T follicular helper cell (primary cell): ENCODE results near the gene UBE2K.
A peak's percentile ranks its signal among the peaks of the same experiment; 100 is the strongest.
"Not testable (repeated sequence)": the region's sequence is repeated elsewhere in the genome, so short reads cannot be mapped to it uniquely, and the experiment has no call there.

Source experiments
- DNase-seq: peaks from one replicate; pipeline ENCODE4 v3.0.0-alpha.2; 2020; ENCODE audit warnings: low read depth

UBE2K gene

GRCh38 chr4:39689970-39690369, 8.0 kb upstream of the UBE2K start:
- DNase-seq: no peak

- peak; percentile 28 for DNase-seq
These were observed 581 bp downstream of the UBE2K start for GRCh38 chr4:39698424-39699009.

- DNase-seq: no peak
These were observed 1.9 kb downstream of the UBE2K start for GRCh38 chr4:39699687-39700409.

- DNase-seq: no peak
These were observed 2.6 kb downstream of the UBE2K start for GRCh38 chr4:39700554-39700953.

GRCh38 chr4:39702716-39703115, 4.8 kb downstream of the UBE2K start:
- DNase-seq: no peak

- not testable (repeated sequence) for DNase-seq
These were observed 6.9 kb downstream of the UBE2K start for GRCh38 chr4:39704789-39705188.

GRCh38 chr4:39706334-39706733, 8.4 kb downstream of the UBE2K start:
- DNase-seq: no peak

- DNase-seq: no peak
These were observed 9.0 kb downstream of the UBE2K start for GRCh38 chr4:39706741-39707511.

GRCh38 chr4:39710098-39710896, 12.4 kb downstream of the UBE2K start:
- no peak for DNase-seq

GRCh38 chr4:39712819-39713607, 15.1 kb downstream of the UBE2K start:
- DNase-seq: no peak

- DNase-seq: no peak
These were observed 15.8 kb downstream of the UBE2K start for GRCh38 chr4:39713691-39714090.

- DNase-seq: no peak
These were observed 16.2 kb downstream of the UBE2K start for GRCh38 chr4:39714166-39714565.

GRCh38 chr4:39715788-39716187, 17.9 kb downstream of the UBE2K start:
- no peak for DNase-seq

- no peak for DNase-seq
These were observed 18.4 kb downstream of the UBE2K start for GRCh38 chr4:39716356-39716755.

- DNase-seq: not testable (repeated sequence)
These were observed 19.8 kb downstream of the UBE2K start for GRCh38 chr4:39717743-39718142.

GRCh38 chr4:39718366-39719323, 20.7 kb downstream of the UBE2K start:
- DNase-seq: no peak

GRCh38 chr4:39719804-39720580, 22.1 kb downstream of the UBE2K start:
- no peak for DNase-seq

- not testable (repeated sequence) for DNase-seq
These were observed 23.3 kb downstream of the UBE2K start for GRCh38 chr4:39721273-39721672.

- no peak for DNase-seq
These were observed 23.9 kb downstream of the UBE2K start for GRCh38 chr4:39721788-39722187.
